ENCODE measurements around the gene SPATA3.

DNA sequence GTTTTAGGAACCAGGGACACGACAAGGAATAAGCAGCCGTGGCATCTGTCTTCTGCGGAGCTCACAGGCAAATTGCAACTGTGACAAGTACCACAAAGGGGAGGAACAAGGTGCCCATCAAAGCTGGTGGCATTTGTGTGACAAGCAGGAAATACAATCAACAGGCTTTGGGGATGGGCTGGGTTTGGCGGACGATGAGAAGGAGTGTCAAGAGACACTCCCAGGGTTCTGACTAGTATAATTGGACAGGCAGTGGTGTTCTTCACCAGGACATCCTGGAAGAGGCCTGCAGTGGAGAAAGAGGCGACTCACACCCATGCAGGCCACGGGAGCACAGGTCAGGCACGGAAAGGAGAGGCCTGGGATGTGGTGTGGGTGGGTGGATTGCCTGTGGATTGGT, 14.2 kb upstream of the SPATA3 start:
- no peak for TF ChIP-seq POLR2A (IDR thresholded peaks at IDR 0.05)
- TF ChIP-seq, protein P1, sequence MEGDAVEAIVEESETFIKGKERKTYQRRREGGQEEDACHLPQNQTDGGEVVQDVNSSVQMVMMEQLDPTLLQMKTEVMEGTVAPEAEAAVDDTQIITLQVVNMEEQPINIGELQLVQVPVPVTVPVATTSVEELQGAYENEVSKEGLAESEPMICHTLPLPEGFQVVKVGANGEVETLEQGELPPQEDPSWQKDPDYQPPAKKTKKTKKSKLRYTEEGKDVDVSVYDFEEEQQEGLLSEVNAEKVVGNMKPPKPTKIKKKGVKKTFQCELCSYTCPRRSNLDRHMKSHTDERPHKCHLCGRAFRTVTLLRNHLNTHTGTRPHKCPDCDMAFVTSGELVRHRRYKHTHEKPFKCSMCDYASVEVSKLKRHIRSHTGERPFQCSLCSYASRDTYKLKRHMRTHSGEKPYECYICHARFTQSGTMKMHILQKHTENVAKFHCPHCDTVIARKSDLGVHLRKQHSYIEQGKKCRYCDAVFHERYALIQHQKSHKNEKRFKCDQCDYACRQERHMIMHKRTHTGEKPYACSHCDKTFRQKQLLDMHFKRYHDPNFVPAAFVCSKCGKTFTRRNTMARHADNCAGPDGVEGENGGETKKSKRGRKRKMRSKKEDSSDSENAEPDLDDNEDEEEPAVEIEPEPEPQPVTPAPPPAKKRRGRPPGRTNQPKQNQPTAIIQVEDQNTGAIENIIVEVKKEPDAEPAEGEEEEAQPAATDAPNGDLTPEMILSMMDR (IDR thresholded peaks at IDR 0.05): no peak
